Smooth muscle cell (in vitro differentiated cells): ENCODE data around the gene PRR15L. TPM values are rescaled to one million over a fixed set of nuclear protein-coding genes. Genes with fewer than 3 reads are reported as not detected.
"Not testable (repeated sequence)": the region's sequence is repeated elsewhere in the genome, so short reads cannot be mapped to it uniquely, and the experiment has no call there.

Source experiments
- DNase-seq: peaks from one replicate; lab custom pipeline; 2025; ENCODE audit not compliant: unreplicated experiment; lab: John Stamatoyannopoulos, UW
- H2AFZ ChIP-seq: fragments of 200-600 bp; sonication (generic); 2 replicates; pipeline ENCODE4 v1.6.0; 2016; ENCODE audit warnings: antibody characterized with exemption, low read depth, mild to moderate bottlenecking
- H3F3A ChIP-seq: fragments of 200-600 bp; sonication (generic); 2 replicates; pipeline ENCODE4 v1.6.0; 2017; ENCODE audit warnings: antibody characterized with exemption, low read depth
- H3K27ac ChIP-seq: fragments of 200-600 bp; sonication (generic); 2 replicates; pipeline ENCODE4 v1.5.1; 2016; ENCODE audit warnings: low read depth, mild to moderate bottlenecking
- H3K27me3 ChIP-seq: fragments of 200-600 bp; sonication (generic); 2 replicates; pipeline ENCODE4 v1.6.1; 2016; ENCODE audit warnings: low read depth, mild to moderate bottlenecking
- H3K36me3 ChIP-seq: fragments of 200-600 bp; sonication (generic); 2 replicates; pipeline ENCODE4 v1.5.1; 2016; ENCODE audit warnings: low read depth
- H3K4me1 ChIP-seq: fragments of 200-600 bp; sonication (generic); 2 replicates; pipeline ENCODE4 v1.5.1; 2016; ENCODE audit warnings: low read depth
- H3K4me2 ChIP-seq: fragments of 200-600 bp; sonication (generic); 2 replicates; pipeline ENCODE4 v1.6.0; 2016; ENCODE audit warnings: mild to moderate bottlenecking
- H3K4me3 ChIP-seq: fragments of 200-600 bp; sonication (generic); 2 replicates; pipeline ENCODE4 v1.5.1; 2016; ENCODE audit warnings: mild to moderate bottlenecking
- H3K79me2 ChIP-seq: fragments of 200-600 bp; sonication (generic); 2 replicates; pipeline ENCODE4 v1.6.0; 2016; ENCODE audit warnings: low read depth, mild to moderate bottlenecking
- H3K9ac ChIP-seq: fragments of 200-600 bp; sonication (generic); 2 replicates; pipeline ENCODE4 v1.6.0; 2016; ENCODE audit warnings: low read depth
- H3K9me3 ChIP-seq: fragments of 200-600 bp; sonication (generic); replicated peaks from 2 replicates; pipeline ENCODE4 v1.5.1; 2016; ENCODE audit warnings: low read depth
- H4K20me1 ChIP-seq: fragments of 200-600 bp; sonication (generic); 2 replicates; pipeline ENCODE4 v1.6.0; 2016; ENCODE audit warnings: low read depth
- CTCF ChIP-seq: fragments of 200-600 bp; sonication (generic); IDR thresholded peaks from 2 replicates; pipeline ENCODE4 v1.5.1; 2017; ENCODE audit warnings: borderline replicate concordance, mild to moderate bottlenecking, antibody characterized with exemption; ENCODE audit not compliant: insufficient read depth, poor library complexity, severe bottlenecking
- WGBS: methylation state at CpG from one replicate; pipeline ENCODE4 v1.1.7; 2016; ENCODE audit warnings: low lambda C conversion rate; 5-methylcytosine and 5-hydroxymethylcytosine counted together
- polyA plus RNA-seq: library from polyadenylated mRNA; unstranded; fragments of >200 nt; fragmentation: Nextera tagmentation; extraction: Ambion mirVana; gene quantifications from 2 replicates; pipeline ENCODE4 v1.2.1, GENCODE V29; 2016
- total RNA-seq: library from RNA; depleted of rRNA; stranded (reverse); fragments of >200 nt; gene quantifications from 2 replicates; pipeline ENCODE4 v1.2.3, GENCODE V29; 2014

Gene PRR15L
- total and polyA plus RNA-seq, 2 experiments from 2014 or later = not detected

GRCh38 chr17:47924785-47925677 is 32.7 kb downstream of the PRR15L start:
- Histone ChIP-seq H3K27me3 (no peaks in the 10 kb centered on the region), H3K79me2 (no peaks in the 10 kb centered on the region), H3K9me3 (no peaks in the 10 kb centered on the region), H3F3A (no peaks in the 10 kb centered on the region), H3K9ac (no peak overlapping the region), H3K4me1 (no peaks in the 10 kb centered on the region), H3K4me2 (no peak overlapping the region), H3K4me3 (no peak overlapping the region), H2AFZ (no peak overlapping the region), H3K27ac (no peak overlapping the region), H4K20me1 (no peaks in the 10 kb centered on the region), H3K36me3 (no peaks in the 10 kb centered on the region)
- WGBS = 95% methylated on average over 23 of the region's 23 CpGs
- TF ChIP-seq CTCF = no peak
- no peak for DNase-seq

- H3K9me3 ChIP-seq, H3K27me3 ChIP-seq, H3K27ac ChIP-seq, H3K36me3 ChIP-seq, H3K79me2 ChIP-seq, H3K9ac ChIP-seq, H3K4me2 ChIP-seq, H3F3A ChIP-seq, H3K4me3 ChIP-seq, DNase-seq, H2AFZ ChIP-seq, H4K20me1 ChIP-seq, H3K4me1 ChIP-seq: not testable (repeated sequence)
- 99% methylated on average over 14 of the region's 14 CpGs for WGBS
Observed at GRCh38 chr17:47919889-47920288, 37.8 kb downstream of the PRR15L start.

- Histone ChIP-seq H3K27me3 (no peaks in the 10 kb centered on the region), H4K20me1 (no peaks in the 10 kb centered on the region), H3K4me1 (no peaks in the 10 kb centered on the region), H3K27ac (no peak overlapping the region), H3K36me3 (no peaks in the 10 kb centered on the region), H3K9ac (no peak overlapping the region), H3F3A (no peaks in the 10 kb centered on the region), H3K9me3 (no peaks in the 10 kb centered on the region), H2AFZ (no peak overlapping the region), H3K4me2 (no peak overlapping the region), H3K79me2 (no peaks in the 10 kb centered on the region), H3K4me3 (no peak overlapping the region)
- no peak for TF ChIP-seq CTCF
- DNase-seq = no peak
- WGBS = 91% methylated on average over 2 of the region's 2 CpGs
Observed at GRCh38 chr17:47918991-47919390, 38.7 kb downstream of the PRR15L start.

GRCh38 chr17:47918006-47918405 is 39.7 kb downstream of the PRR15L start:
- Histone ChIP-seq H3K4me2 (no peak overlapping the region), H3K4me1 (no peaks in the 10 kb centered on the region), H3K27ac (no peak overlapping the region), H3K36me3 (no peaks in the 10 kb centered on the region), H3F3A (no peaks in the 10 kb centered on the region), H3K9ac (no peak overlapping the region), H3K27me3 (no peaks in the 10 kb centered on the region), H3K9me3 (no peaks in the 10 kb centered on the region), H4K20me1 (no peaks in the 10 kb centered on the region), H3K4me3 (no peak overlapping the region), H3K79me2 (no peaks in the 10 kb centered on the region), H2AFZ (no peak overlapping the region)
- no peak for DNase-seq
- TF ChIP-seq CTCF = no peak
- WGBS = 96% methylated on average over 2 of the region's 2 CpGs
